T-helper 17 cell (primary cell): ENCODE data around the gene SPEM3. TPM values are rescaled to one million over a fixed set of nuclear protein-coding genes. Genes with fewer than 3 reads are reported as not detected.

Source experiments
- ATAC-seq: fragments of 150-1000 bp; cut with Tn5 transposase; 2 replicates; pipeline ENCODE4 v1.10.0; 2021; ENCODE audit warnings: mild to moderate bottlenecking, moderate library complexity
- DNase-seq, 3 donors: peaks; one replicate each; pipeline versions ENCODE4 v3.0.0 to v3.0.0-alpha.2; 2020 to 2021
- H3K9me3 ChIP-seq: one replicate; pipeline ENCODE4 v1.7.0; 2013; ENCODE audit warnings: low read length, mild to moderate bottlenecking; ENCODE audit not compliant: control insufficient read depth, poor library complexity, severe bottlenecking
- H3K27ac Mint-ChIP-seq: one replicate; pipeline ENCODE4 v1.8.0; 2022; ENCODE audit warnings: mild to moderate bottlenecking, moderate library complexity, mixed read lengths
- H3K27me3 Mint-ChIP-seq: one replicate; pipeline ENCODE4 v1.8.0; 2022; ENCODE audit warnings: mixed read lengths
- H3K36me3 Mint-ChIP-seq: one replicate; pipeline ENCODE4 v1.8.0; 2022; ENCODE audit warnings: low read depth, mixed read lengths
- H3K4me1 Mint-ChIP-seq: one replicate; pipeline ENCODE4 v1.8.0; 2022; ENCODE audit warnings: mild to moderate bottlenecking, mixed read lengths
- H3K4me3 Mint-ChIP-seq: one replicate; pipeline ENCODE4 v1.8.0; 2022; ENCODE audit warnings: mild to moderate bottlenecking, moderate library complexity, mixed read lengths
- total RNA-seq, 4 donors: library from RNA in 2 of 4; stranded (reverse) in 2 of 4; gene quantifications; one replicate each; pipeline ENCODE4 v1.2.3 and lab custom pipeline; 2022 to 2026

The SPEM3 gene
- total RNA-seq, 2 donors from 2014 or later, result not detected

GRCh38 chr17:7435676-7436555 lies 7.3 kb downstream of the SPEM3 start:
- Mint-ChIP-seq H3K4me1 (peaks cover 33% of the 10 kb centered on the region), H3K36me3 (peaks cover 4% of the 10 kb centered on the region), H3K27me3 (peaks cover 17% of the 10 kb centered on the region), H3K4me3 (peak overlapping the region; percentile 95), H3K27ac (peak overlapping the region; percentile 97)
- H3K9me3 ChIP-seq, result no peaks in the 10 kb centered on the region
- ATAC-seq (peak; percentile 50), DNase-seq (peak; percentile 49 to 51 (median 49))

GRCh38 chr17:7436556-7437368 lies 8.1 kb downstream of the SPEM3 start:
- H3K9me3 ChIP-seq, result no peaks in the 10 kb centered on the region
- peaks cover 20% of the 10 kb centered on the region for H3K27me3 Mint-ChIP-seq
- H3K4me1 Mint-ChIP-seq, result peaks cover 33% of the 10 kb centered on the region
- H3K4me3 Mint-ChIP-seq, result peak overlapping the region; percentile 95
- peaks cover 4% of the 10 kb centered on the region for H3K36me3 Mint-ChIP-seq
- DNase-seq, result peak; percentile 71 to 80 (median 73)
- peak overlapping the region; percentile 97 for H3K27ac Mint-ChIP-seq
- peak; percentile 69 for ATAC-seq

- H3K27me3 Mint-ChIP-seq, result peaks cover 27% of the 10 kb centered on the region
- H3K4me1 Mint-ChIP-seq, result peaks cover 33% of the 10 kb centered on the region
- peak overlapping the region; percentile 95 for H3K4me3 Mint-ChIP-seq
- H3K36me3 Mint-ChIP-seq, result peaks cover 6% of the 10 kb centered on the region
- no peaks in the 10 kb centered on the region for H3K9me3 ChIP-seq
- ATAC-seq (no peak), DNase-seq (no peak)
- peak overlapping the region; percentile 67 for H3K27ac Mint-ChIP-seq
These were observed 8.8 kb downstream of the SPEM3 start for GRCh38 chr17:7437369-7437863.

- H3K27me3 Mint-ChIP-seq, result peaks cover 33% of the 10 kb centered on the region
- DNase-seq (peak; percentile 37 to 40 (median 40)), ATAC-seq (no peak)
- H3K4me1 Mint-ChIP-seq, result peaks cover 33% of the 10 kb centered on the region
- H3K27ac Mint-ChIP-seq, result peak overlapping the region; percentile 67
- H3K9me3 ChIP-seq, result no peaks in the 10 kb centered on the region
- H3K4me3 Mint-ChIP-seq, result peak overlapping the region; percentile 88
- peaks cover 8% of the 10 kb centered on the region for H3K36me3 Mint-ChIP-seq
These were observed 9.4 kb downstream of the SPEM3 start for GRCh38 chr17:7437950-7438614.

GRCh38 chr17:7438656-7439460 lies 10.2 kb downstream of the SPEM3 start:
- peaks cover 33% of the 10 kb centered on the region for H3K4me1 Mint-ChIP-seq
- H3K27me3 Mint-ChIP-seq, result peaks cover 41% of the 10 kb centered on the region
- no peaks in the 10 kb centered on the region for H3K9me3 ChIP-seq
- H3K27ac Mint-ChIP-seq, result peak overlapping the region; percentile 67
- H3K4me3 Mint-ChIP-seq, result peak overlapping the region; percentile 88
- peaks cover 8% of the 10 kb centered on the region for H3K36me3 Mint-ChIP-seq
- DNase-seq (no peak), ATAC-seq (no peak)

- peaks cover 47% of the 10 kb centered on the region for H3K27me3 Mint-ChIP-seq
- ATAC-seq (no peak), DNase-seq (no peak)
- H3K27ac Mint-ChIP-seq, result peak within 1 kb of the TSS; percentile 67
- H3K9me3 ChIP-seq, result no peaks in the 10 kb centered on the region
- H3K36me3 Mint-ChIP-seq, result peaks cover 8% of the 10 kb centered on the region
- peaks cover 33% of the 10 kb centered on the region for H3K4me1 Mint-ChIP-seq
- peak within 1 kb of the TSS; percentile 91 for H3K4me3 Mint-ChIP-seq
These were observed 10.9 kb downstream of the SPEM3 start, which contains the start of gene FGF11 for GRCh38 chr17:7439462-7440112. TSS of gene FGF11 (plus strand) at chr17:7439512. CDS start at chr17:7439621, 109 bp downstream.

GRCh38 chr17:7440113-7440833 lies 11.6 kb downstream of the SPEM3 start:
- no peaks in the 10 kb centered on the region for H3K9me3 ChIP-seq
- Mint-ChIP-seq H3K4me1 (peaks cover 30% of the 10 kb centered on the region), H3K27me3 (peaks cover 54% of the 10 kb centered on the region), H3K27ac (no peak overlapping the region), H3K4me3 (peak overlapping the region; percentile 91), H3K36me3 (peaks cover 8% of the 10 kb centered on the region)
- ATAC-seq (no peak), DNase-seq (peak in 1 of 3 donors; percentile 22)

GRCh38 chr17:7440834-7441195 lies 12.2 kb downstream of the SPEM3 start:
- Mint-ChIP-seq H3K4me1 (peaks cover 32% of the 10 kb centered on the region), H3K4me3 (peak overlapping the region; percentile 91), H3K27me3 (peaks cover 59% of the 10 kb centered on the region), H3K27ac (no peak overlapping the region), H3K36me3 (peaks cover 8% of the 10 kb centered on the region)
- ATAC-seq, result no peak
- no peaks in the 10 kb centered on the region for H3K9me3 ChIP-seq
- DNase-seq, result no peak

GRCh38 chr17:7441266-7441665 lies 12.6 kb downstream of the SPEM3 start:
- Mint-ChIP-seq H3K27me3 (peaks cover 62% of the 10 kb centered on the region), H3K4me3 (peak overlapping the region; percentile 91), H3K36me3 (peaks cover 8% of the 10 kb centered on the region), H3K4me1 (peaks cover 32% of the 10 kb centered on the region), H3K27ac (no peak overlapping the region)
- H3K9me3 ChIP-seq, result no peaks in the 10 kb centered on the region
- DNase-seq, result no peak
- ATAC-seq, result no peak

- H3K4me3 Mint-ChIP-seq, result peak overlapping the region; percentile 25
These were observed 13.5 kb downstream of the SPEM3 start for GRCh38 chr17:7442142-7442541.

More at GRCh38 chr17:7442142-7442541, 13.5 kb downstream of the SPEM3 start:
- DNase-seq, result no peak
- H3K36me3 Mint-ChIP-seq, result peaks cover 11% of the 10 kb centered on the region
- H3K27me3 Mint-ChIP-seq, result peaks cover 67% of the 10 kb centered on the region
- no peak for ATAC-seq
- no peak overlapping the region for H3K27ac Mint-ChIP-seq
- peaks cover 32% of the 10 kb centered on the region for H3K4me1 Mint-ChIP-seq
- H3K9me3 ChIP-seq, result no peaks in the 10 kb centered on the region
